ENCODE measurements around the gene OPA1.
"Not testable (repeated sequence)": the region's sequence is repeated elsewhere in the genome, so short reads cannot be mapped to it uniquely, and the experiment has no call there.

OPA1 gene

GRCh38 chr3:193590088-193590856, 2.7 kb upstream of the OPA1 start:
- no peak for DNase-seq (ENCODE audit: low read depth)

- DNase-seq (ENCODE audit: low read depth), result no peak
Observed at GRCh38 chr3:193593668-193594030, 641 bp downstream of the OPA1 start.

- no peak for DNase-seq (ENCODE audit: low read depth)
Observed at GRCh38 chr3:193594946-193595689, 2.1 kb downstream of the OPA1 start.

- DNase-seq (ENCODE audit: low read depth), result no peak
Observed at GRCh38 chr3:193595939-193596487, 3.0 kb downstream of the OPA1 start.

- DNase-seq (ENCODE audit: low read depth), result no peak
Observed at GRCh38 chr3:193598202-193598601, 5.2 kb downstream of the OPA1 start.

DNA sequence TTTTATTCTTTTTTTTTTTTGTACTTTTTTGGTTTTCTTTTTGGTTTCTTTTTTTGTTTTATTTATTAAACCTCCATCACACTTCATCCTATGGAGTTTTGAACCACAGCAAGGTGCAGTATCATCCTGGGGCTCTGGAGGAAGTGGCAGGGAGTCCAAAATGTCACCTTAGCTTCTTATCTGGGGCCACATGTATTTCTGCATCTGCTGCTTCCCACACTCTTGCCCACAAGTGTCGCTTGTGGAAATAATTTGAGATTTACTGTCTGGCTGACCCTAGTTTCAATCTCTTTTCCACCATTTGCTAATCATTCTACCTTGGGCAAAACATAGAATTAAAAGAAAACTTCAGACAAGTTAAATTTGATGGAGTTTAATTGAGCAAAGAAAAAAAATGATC, 6.4 kb downstream of the OPA1 start:
- DNase-seq (ENCODE audit: low read depth), result no peak

- DNase-seq (ENCODE audit: low read depth), result no peak
Observed at GRCh38 chr3:193605876-193606275, 12.9 kb downstream of the OPA1 start.

- not testable (repeated sequence) for DNase-seq (ENCODE audit: low read depth)
Observed at GRCh38 chr3:193606892-193607291, 13.9 kb downstream of the OPA1 start.

DNA sequence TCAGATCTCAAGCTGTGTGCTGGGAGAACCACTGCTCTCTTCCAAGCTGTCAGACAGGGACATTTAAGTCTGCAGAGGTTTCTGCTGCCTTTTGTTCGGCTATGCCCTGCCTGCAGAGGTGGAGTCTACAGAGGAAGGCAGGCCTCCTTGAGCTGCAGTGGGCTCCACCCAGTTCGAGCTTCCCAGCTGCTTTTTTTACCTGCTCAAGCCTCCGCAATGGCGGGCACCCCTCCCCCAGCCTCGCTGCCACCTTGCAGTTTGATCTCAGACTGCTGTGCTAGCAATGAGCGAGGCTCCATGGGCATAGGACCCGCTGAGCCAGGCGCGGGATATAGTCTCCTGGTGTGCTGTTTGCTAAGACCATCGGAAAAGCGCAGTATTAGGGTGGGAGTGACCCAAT, 17.5 kb downstream of the OPA1 start:
- not testable (repeated sequence) for DNase-seq (ENCODE audit: low read depth)

- no peak for DNase-seq (ENCODE audit: low read depth)
Observed at GRCh38 chr3:193614430-193614829, 21.4 kb downstream of the OPA1 start.

GRCh38 chr3:193617628-193618027, 24.6 kb downstream of the OPA1 start:
- no peak for DNase-seq (ENCODE audit: low read depth)

DNA sequence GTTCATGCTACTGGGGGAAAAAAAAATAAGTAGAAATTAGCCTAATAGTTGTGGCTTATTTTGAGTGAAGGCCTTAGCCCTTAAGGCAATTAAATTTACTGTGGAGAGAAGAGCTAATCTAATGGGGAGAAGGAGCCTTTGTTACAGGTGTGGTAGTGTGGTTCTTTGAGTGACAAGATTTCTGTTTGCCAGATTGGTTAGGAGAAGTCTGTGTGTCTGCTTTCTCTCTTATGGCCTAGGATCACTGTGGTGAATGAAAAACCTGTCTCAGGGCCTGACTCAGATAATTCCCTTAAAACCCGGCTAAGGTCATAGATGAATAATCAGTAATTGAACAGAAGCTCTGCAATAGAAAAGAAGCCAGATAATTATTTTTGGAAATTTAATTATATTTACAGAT, 27.0 kb downstream of the OPA1 start:
- no peak for DNase-seq (ENCODE audit: low read depth)

GRCh38 chr3:193620650-193621049, 27.6 kb downstream of the OPA1 start:
- no peak for DNase-seq (ENCODE audit: low read depth)

DNA sequence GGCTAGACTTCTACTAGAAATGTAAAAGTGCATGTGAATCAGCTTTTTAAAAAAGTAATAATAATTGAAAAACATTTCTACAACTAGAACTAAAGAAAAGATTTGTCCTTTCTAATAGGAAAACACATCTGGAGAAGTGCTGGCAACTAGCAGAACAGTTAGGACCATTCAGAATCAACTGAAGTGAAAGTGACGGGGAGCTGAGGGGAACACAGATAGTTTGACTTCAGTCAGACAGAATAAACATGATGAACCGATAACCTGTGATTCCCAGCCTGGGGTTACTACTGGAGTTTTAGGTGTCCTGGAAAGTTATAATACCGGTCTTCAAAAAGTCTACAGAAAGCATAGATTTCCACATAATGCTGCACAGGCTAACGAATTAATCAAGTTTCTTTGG, 28.1 kb downstream of the OPA1 start:
- DNase-seq (ENCODE audit: low read depth), result no peak

DNA sequence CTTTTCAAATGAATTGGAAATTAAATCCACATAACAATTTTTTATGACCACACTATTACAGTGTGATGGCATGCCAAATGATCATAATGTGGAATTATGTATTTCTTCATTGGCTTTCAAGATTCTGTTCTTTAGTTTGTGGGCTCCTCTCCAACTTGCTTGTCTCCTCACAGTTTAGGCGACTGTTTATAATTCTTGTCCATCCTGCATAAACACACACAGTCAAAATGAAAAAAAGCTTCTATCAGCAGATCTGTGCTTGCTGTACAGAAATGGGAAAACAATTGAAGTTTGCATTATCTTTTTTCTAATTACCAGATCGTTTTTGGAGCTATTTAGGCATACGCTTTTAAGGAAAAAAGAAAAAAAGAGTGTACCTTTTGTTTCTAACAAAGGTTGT, 37.0 kb downstream of the OPA1 start:
- DNase-seq (ENCODE audit: low read depth), result no peak

DNA sequence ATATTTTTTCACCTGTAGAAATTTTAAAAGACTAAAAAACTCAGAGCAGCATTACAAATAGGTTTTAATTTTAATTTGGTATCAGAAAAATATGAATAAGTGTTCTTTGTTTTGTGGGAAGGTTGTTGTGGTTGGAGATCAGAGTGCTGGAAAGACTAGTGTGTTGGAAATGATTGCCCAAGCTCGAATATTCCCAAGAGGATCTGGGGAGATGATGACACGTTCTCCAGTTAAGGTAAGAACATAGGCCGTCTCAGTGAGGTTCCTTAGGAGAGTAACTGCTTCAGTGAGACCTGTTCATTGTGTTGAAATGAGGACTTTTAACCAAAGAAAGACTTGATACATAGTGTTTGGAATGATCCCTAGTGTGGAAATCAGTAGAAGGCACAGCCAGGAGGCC, 44.8 kb downstream of the OPA1 start:
- no peak for DNase-seq (ENCODE audit: low read depth)

GRCh38 chr3:193638833-193639232, 45.8 kb downstream of the OPA1 start:
- no peak for DNase-seq (ENCODE audit: low read depth)

DNA sequence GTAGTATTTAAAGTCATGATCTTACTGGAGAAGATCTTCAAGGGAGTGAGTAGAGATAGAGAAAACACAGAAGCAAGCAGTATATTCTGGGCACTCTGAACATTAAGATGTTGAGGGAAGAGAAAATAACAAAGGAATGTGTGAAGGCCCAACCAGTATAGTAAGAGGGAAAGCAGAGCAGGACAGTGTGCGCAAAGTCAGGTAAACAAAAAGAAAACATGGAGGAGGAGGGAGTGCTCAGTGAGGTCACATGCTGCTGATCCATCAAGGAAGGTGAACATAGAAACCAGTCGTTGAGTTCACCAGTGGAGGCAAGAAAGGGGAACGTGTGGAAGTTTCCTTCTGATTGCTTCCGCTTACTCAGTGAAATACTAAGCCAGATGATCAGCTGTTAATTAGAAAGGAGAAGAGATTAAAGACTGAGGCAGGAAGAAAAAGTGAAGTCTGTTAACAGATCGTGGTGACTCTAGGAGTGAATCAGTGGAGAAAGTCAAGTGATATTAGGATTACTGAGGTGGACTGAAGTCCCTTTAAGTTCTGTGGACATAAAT, 47.2 kb downstream of the OPA1 start:
- no peak for DNase-seq (ENCODE audit: low read depth)

- DNase-seq (ENCODE audit: low read depth), result no peak
Observed at GRCh38 chr3:193640728-193641439, 47.9 kb downstream of the OPA1 start.

- no peak for DNase-seq (ENCODE audit: low read depth)
Observed at GRCh38 chr3:193641440-193641775, 48.4 kb downstream of the OPA1 start.

DNA sequence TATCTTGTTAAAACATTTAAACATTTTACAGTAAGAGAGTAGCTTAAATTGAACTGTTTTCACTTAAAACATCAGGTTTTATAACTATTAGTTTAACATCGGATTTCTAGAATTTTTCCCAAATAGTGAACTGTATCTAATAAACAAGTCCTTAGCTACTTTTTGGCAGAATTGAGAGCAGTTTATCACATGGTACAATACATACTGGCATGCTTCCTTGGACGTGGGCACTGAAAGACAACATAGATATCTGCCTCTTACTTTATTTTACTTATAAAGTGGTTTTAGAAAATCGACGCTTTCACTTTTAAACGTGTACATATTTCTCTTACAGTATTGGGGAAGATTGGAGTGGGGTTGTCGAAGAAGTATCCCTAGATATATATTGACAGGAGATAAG, 52.8 kb downstream of the OPA1 start:
- no peak for DNase-seq (ENCODE audit: low read depth)

- DNase-seq (ENCODE audit: low read depth), result no peak
Observed at GRCh38 chr3:193648542-193649076, 55.6 kb downstream of the OPA1 start.

All from activated T-helper 1 cell treated with Interleukin-2 at 50 U/mL for 16 hours (primary cell).